Ishikawa (cell line): ENCODE measurements around the gene YJEFN3.

Experiments used
- CEBPB ChIP-seq: IDR thresholded peaks from 2 replicates; pipeline ENCODE4 v1.6.1; 2012
- CREB1 ChIP-seq: IDR thresholded peaks from 2 replicates; pipeline ENCODE4 v1.6.1; 2012; ENCODE audit warnings: low read depth
- EGR1 ChIP-seq: IDR thresholded peaks from 2 replicates; pipeline ENCODE4 v1.6.1; 2012
- EP300 ChIP-seq: IDR thresholded peaks from 2 replicates; pipeline ENCODE4 v1.6.1; 2012; ENCODE audit warnings: borderline replicate concordance
- FOXM1 ChIP-seq: IDR thresholded peaks from 2 replicates; pipeline ENCODE4 v1.6.1; 2012; ENCODE audit warnings: low read depth, borderline replicate concordance
- MAX ChIP-seq: IDR thresholded peaks from 2 replicates; pipeline ENCODE4 v1.6.1; 2012
- NFIC ChIP-seq: IDR thresholded peaks from 2 replicates; pipeline ENCODE4 v1.6.1; 2012
- RAD21 ChIP-seq: IDR thresholded peaks from 2 replicates; pipeline ENCODE4 v1.6.1; 2012; ENCODE audit warnings: low read depth
- TAF1 ChIP-seq: IDR thresholded peaks from 2 replicates; pipeline ENCODE4 v1.6.1; 2012; ENCODE audit warnings: low read depth, mild to moderate bottlenecking
- TCF12 ChIP-seq: IDR thresholded peaks from 2 replicates; pipeline ENCODE4 v1.6.1; 2012; ENCODE audit warnings: low read depth
- TEAD4 ChIP-seq: IDR thresholded peaks from 2 replicates; pipeline ENCODE4 v1.6.1; 2012
- USF1 ChIP-seq: IDR thresholded peaks from 2 replicates; pipeline ENCODE4 v1.6.1; 2012
- YY1 ChIP-seq: IDR thresholded peaks from 2 replicates; pipeline ENCODE4 v1.6.1; 2012; ENCODE audit warnings: low read depth
- ZBTB7A ChIP-seq: IDR thresholded peaks from 2 replicates; pipeline ENCODE4 v1.6.1; 2012; ENCODE audit warnings: low read depth
- TF ChIP-seq, protein P1 (sequence below): IDR thresholded peaks from 2 replicates; pipeline ENCODE4 v1.6.1; 2012; ENCODE audit warnings: low read depth, mild to moderate bottlenecking

YJEFN3 gene

DNA sequence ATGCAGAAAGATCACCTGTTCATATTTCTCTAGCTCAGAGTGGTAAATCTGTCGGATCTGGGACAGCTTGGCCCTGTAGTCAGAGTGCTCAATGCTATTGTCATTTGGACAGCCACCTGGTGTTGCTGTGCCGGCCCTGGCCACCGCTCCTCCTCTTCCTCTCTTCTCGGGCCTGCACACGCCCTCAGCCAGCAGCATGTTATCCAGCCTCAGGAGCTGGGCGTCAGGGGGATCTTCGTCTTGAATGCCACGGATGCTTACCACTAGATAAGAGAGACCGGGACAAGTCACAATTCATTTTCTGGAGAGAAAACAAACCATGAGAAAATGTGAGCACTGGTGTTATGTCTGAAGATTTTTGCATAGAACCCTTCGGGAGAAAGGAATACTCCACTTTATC lies 41.9 kb downstream of the YJEFN3 start:
- no peak for TF ChIP-seq FOXM1
- TF ChIP-seq ZBTB7A: no peak
- TF ChIP-seq, protein P1, sequence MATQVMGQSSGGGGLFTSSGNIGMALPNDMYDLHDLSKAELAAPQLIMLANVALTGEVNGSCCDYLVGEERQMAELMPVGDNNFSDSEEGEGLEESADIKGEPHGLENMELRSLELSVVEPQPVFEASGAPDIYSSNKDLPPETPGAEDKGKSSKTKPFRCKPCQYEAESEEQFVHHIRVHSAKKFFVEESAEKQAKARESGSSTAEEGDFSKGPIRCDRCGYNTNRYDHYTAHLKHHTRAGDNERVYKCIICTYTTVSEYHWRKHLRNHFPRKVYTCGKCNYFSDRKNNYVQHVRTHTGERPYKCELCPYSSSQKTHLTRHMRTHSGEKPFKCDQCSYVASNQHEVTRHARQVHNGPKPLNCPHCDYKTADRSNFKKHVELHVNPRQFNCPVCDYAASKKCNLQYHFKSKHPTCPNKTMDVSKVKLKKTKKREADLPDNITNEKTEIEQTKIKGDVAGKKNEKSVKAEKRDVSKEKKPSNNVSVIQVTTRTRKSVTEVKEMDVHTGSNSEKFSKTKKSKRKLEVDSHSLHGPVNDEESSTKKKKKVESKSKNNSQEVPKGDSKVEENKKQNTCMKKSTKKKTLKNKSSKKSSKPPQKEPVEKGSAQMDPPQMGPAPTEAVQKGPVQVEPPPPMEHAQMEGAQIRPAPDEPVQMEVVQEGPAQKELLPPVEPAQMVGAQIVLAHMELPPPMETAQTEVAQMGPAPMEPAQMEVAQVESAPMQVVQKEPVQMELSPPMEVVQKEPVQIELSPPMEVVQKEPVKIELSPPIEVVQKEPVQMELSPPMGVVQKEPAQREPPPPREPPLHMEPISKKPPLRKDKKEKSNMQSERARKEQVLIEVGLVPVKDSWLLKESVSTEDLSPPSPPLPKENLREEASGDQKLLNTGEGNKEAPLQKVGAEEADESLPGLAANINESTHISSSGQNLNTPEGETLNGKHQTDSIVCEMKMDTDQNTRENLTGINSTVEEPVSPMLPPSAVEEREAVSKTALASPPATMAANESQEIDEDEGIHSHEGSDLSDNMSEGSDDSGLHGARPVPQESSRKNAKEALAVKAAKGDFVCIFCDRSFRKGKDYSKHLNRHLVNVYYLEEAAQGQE: no peak

DNA sequence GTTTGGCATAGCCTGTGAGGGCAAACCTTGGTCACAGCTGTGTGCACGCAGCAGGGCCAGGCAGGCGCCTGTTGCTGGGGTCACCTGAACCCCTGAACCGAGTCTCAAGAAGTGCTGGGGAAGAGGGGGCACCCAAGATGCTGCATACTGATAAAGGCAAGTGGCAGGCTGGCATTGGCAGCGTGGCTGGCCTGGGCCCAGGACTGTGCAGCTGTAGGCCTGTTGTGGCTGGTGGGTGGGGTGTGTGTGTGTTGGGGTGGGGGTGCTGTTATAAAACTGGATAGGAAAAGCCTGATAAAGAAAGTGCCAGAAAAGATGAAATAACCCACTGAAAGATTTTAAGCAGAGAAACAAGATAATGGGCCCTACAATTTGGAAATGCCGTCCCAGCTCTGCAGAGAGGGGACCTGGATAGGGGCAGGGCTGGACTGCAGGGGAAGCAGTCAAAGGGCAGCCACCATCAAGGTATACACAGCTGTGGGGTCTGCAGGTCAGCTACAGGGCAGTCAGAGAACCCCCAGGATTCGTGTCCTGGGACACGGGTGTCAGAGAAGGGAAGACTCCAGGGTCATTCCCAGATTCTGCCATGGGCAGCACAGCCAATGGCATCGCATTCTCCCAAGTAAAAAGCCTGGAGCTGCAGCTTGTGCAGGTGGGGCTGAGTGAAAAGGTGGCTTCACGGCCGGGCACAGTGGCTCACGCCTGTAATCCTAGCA lies 42.5 kb downstream of the YJEFN3 start:
- TF ChIP-seq TCF12 (no peak), EP300 (no peak), FOXM1 (no peak), EGR1 (no peak), ZBTB7A (no peak), RAD21 (no peak), CEBPB (no peak), TEAD4 (no peak), CREB1 (no peak), NFIC (no peak), YY1 (no peak), USF1 (no peak), MAX (no peak), TAF1 (no peak)
- TF ChIP-seq, protein P1: no peak

GRCh38 chr19:19575411-19575810 lies 46.7 kb downstream of the YJEFN3 start:
- TF ChIP-seq YY1: no peak
- TF ChIP-seq NFIC: no peak
- no peak for TF ChIP-seq EP300
- TF ChIP-seq FOXM1: no peak
- TF ChIP-seq TAF1: no peak
- no peak for TF ChIP-seq EGR1
- TF ChIP-seq CEBPB: no peak
- no peak for TF ChIP-seq MAX
- no peak for TF ChIP-seq RAD21
- no peak for TF ChIP-seq CREB1
- TF ChIP-seq ZBTB7A: no peak
- no peak for TF ChIP-seq TEAD4
- TF ChIP-seq USF1: no peak
- TF ChIP-seq TCF12: no peak

- TF ChIP-seq FOXM1 (no peak), CEBPB (no peak), CREB1 (no peak), MAX (no peak), YY1 (no peak), NFIC (no peak), RAD21 (no peak)
Observed at GRCh38 chr19:19578252-19578651, 49.5 kb downstream of the YJEFN3 start.

GRCh38 chr19:19579533-19580361 lies 51.0 kb downstream of the YJEFN3 start:
- TF ChIP-seq TEAD4: no peak
- TF ChIP-seq FOXM1: no peak
- TF ChIP-seq USF1: no peak
- no peak for TF ChIP-seq RAD21
- TF ChIP-seq EP300: no peak
- TF ChIP-seq YY1: no peak
- TF ChIP-seq, protein P1: no peak
- TF ChIP-seq CREB1: no peak
- no peak for TF ChIP-seq TCF12
- TF ChIP-seq EGR1: no peak
- TF ChIP-seq NFIC: no peak
- no peak for TF ChIP-seq CEBPB
- TF ChIP-seq TAF1: no peak
- no peak for TF ChIP-seq ZBTB7A
- no peak for TF ChIP-seq MAX
